ENCODE results near the gene B4GALT5. TPM values are rescaled to one million over a fixed set of nuclear protein-coding genes. Genes with fewer than 3 reads are reported as not detected.

B4GALT5 gene
- total RNA-seq, 1 experiment from 2014 or later: 3.7 TPM

DNA sequence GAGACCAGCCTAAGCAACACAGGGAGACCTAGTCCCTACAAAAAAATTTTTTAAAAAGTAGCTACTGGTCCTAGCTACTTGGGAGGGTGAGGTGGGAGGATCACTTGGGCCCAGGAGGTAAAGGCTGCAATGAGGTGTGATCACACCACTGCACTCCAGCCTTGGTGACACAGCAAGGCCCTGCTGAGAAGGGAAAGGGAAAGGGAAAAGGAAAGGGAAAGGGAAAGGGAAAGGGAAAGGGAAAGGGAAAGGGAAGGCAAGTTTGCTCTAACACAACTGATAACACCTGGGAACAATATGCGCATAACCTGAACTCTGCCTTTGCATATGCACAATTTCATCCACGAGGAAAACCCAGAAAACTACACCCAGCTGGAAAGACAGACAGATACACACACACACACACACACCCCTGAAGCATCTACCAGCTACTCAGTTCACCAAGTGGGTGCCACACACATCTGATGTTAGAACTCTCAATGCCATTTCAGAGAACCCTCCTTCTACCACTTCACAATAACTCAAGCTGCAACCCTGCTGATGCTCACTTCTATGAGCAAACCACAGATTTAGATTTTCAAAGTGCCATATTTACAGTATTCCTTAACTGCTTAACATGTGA is 19.1 kb downstream of the B4GALT5 start:
- no peak overlapping the region for H3K9ac ChIP-seq (ENCODE audit: low read length)
- H3K9me2 ChIP-seq (replicated peaks; ENCODE audit: insufficient read depth, low read length): no peaks in the 10 kb centered on the region
- H3K4me3 ChIP-seq (ENCODE audit: low read length): no peak overlapping the region
- H3K27ac ChIP-seq (ENCODE audit: low read length): no peak overlapping the region
- peaks cover 10% of the 10 kb centered on the region for H3K4me1 ChIP-seq (ENCODE audit: low read length)
- no peaks in the 10 kb centered on the region for H3K79me2 ChIP-seq (ENCODE audit: low read length)
- H2AFZ ChIP-seq (ENCODE audit: low read length): no peak overlapping the region
- H3K27me3 ChIP-seq (ENCODE audit: low read length): no peaks in the 10 kb centered on the region
- H3K9me3 ChIP-seq (ENCODE audit: low read length): no peaks in the 10 kb centered on the region
- peaks cover 30% of the 10 kb centered on the region for H4K20me1 ChIP-seq (ENCODE audit: insufficient read depth, low read depth, low read length)
- no peak overlapping the region for H3K4me2 ChIP-seq (ENCODE audit: low read depth, low read length, poor library complexity, severe bottlenecking)
- no peaks in the 10 kb centered on the region for H3K36me3 ChIP-seq (ENCODE audit: insufficient read depth, low read length)
- peak; percentile 34 for DNase-seq

DNA sequence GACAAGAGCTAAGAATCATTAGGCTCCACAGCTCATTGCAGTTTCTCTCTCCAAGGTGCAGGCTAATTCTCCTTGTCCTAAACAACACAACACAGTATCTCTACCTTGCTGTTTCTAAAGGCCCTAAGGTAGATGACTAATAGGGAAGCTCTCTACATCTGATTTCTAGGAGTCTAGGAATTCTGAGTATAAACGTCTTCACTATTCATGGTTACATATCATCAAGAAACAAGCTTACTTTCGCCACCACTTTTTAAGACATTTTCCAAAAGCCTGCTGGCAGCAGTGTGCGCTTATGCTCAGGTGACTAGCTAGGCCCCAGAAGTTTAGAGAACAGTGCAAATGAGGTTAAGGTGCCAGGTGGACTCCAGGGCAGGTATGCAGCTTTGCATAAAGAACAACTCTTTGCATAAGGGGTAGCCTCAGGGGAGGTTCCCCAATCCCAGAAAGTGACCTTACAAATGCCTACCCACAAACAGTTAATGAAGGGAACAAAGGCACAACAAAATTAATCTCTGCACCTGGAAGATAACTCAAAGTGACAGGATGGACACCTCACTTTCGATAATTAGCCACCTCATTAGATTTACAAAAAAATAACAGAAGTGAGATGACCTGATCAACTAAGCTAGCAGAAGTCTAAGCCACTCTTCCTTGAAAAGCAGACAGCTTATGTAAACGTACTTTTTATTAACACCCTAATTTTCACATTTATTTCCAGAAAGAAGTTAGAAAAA is 20.1 kb downstream of the B4GALT5 start:
- H3K9ac ChIP-seq (ENCODE audit: low read length): no peak overlapping the region

DNA sequence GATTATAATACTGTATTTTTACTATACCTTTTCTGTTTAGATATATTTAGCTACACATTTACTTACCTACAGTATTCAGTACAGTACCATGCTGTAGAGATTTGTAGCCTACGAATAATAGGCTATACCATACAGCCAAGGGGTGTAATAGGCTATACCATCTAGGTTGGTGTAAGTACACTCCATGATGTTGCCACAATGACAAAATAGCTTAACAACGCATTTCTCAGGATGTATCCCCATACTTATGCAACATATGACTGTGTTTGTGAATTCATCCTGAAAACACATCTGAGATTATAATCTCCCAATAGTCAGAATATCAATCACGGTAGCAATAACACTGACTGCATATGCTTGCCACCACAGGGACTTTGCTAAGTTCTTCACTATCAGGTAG is 20.7 kb downstream of the B4GALT5 start:
- H3K9ac ChIP-seq (ENCODE audit: low read length): no peak overlapping the region
- DNase-seq: no peak
- H3K4me1 ChIP-seq (ENCODE audit: low read length): peaks cover 14% of the 10 kb centered on the region
- H3K9me2 ChIP-seq (replicated peaks; ENCODE audit: insufficient read depth, low read length): no peaks in the 10 kb centered on the region
- H3K27me3 ChIP-seq (ENCODE audit: low read length): no peaks in the 10 kb centered on the region
- H3K9me3 ChIP-seq (ENCODE audit: low read length): no peaks in the 10 kb centered on the region
- H3K27ac ChIP-seq (ENCODE audit: low read length): no peak overlapping the region
- no peak overlapping the region for H3K4me3 ChIP-seq (ENCODE audit: low read length)
- no peak overlapping the region for H3K4me2 ChIP-seq (ENCODE audit: low read depth, low read length, poor library complexity, severe bottlenecking)
- no peak overlapping the region for H2AFZ ChIP-seq (ENCODE audit: low read length)
- H4K20me1 ChIP-seq (ENCODE audit: insufficient read depth, low read depth, low read length): peaks cover 38% of the 10 kb centered on the region
- no peaks in the 10 kb centered on the region for H3K79me2 ChIP-seq (ENCODE audit: low read length)
- H3K36me3 ChIP-seq (ENCODE audit: insufficient read depth, low read length): no peaks in the 10 kb centered on the region

More for the DNA sequence above, 20.1 kb downstream of the B4GALT5 start:
- H3K9me3 ChIP-seq (ENCODE audit: low read length): no peaks in the 10 kb centered on the region
- H2AFZ ChIP-seq (ENCODE audit: low read length): no peak overlapping the region
- peaks cover 10% of the 10 kb centered on the region for H3K4me1 ChIP-seq (ENCODE audit: low read length)
- peaks cover 37% of the 10 kb centered on the region for H4K20me1 ChIP-seq (ENCODE audit: insufficient read depth, low read depth, low read length)
- peak; percentile 42 for DNase-seq
- H3K9me2 ChIP-seq (replicated peaks; ENCODE audit: insufficient read depth, low read length): no peaks in the 10 kb centered on the region
- H3K27me3 ChIP-seq (ENCODE audit: low read length): no peaks in the 10 kb centered on the region
- no peak overlapping the region for H3K27ac ChIP-seq (ENCODE audit: low read length)
- no peaks in the 10 kb centered on the region for H3K36me3 ChIP-seq (ENCODE audit: insufficient read depth, low read length)
- H3K4me3 ChIP-seq (ENCODE audit: low read length): no peak overlapping the region
- no peaks in the 10 kb centered on the region for H3K79me2 ChIP-seq (ENCODE audit: low read length)
- no peak overlapping the region for H3K4me2 ChIP-seq (ENCODE audit: low read depth, low read length, poor library complexity, severe bottlenecking)

DNA sequence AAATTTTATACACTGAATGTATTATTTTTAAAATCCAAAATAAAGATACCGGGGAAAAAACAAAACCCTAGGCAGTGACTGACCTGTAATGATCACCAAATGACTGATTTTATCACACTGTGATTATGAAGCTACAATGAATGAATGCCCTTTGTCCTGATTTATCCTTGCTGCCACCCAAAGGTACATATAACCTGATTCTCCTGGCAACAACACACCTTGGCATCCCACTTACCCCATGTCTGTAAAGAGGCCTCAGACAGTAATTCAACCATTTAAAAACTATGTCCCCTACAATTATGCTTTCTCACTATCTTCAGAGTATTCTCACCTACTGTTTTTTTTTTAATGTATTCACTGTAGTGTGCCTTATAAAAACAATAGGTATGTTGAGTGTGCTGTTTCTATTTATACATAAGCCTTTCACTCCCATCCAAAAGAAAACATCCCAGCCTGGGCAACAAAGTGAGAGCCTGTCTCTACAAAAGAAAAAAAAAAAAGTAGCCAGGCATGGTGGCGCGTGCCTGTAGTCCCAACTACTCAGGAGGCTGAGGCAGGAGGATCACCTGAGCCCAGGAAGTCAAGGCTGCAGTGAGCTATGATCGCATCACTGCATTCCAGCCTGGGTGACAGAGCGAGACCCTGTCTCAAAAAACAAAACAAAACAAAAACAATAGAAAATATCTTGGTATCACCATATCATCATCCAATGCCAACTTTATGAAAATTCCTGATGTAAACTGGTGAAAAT is 21.7 kb downstream of the B4GALT5 start:
- Histone ChIP-seq H3K79me2 (ENCODE audit: low read length) (no peaks in the 10 kb centered on the region), H3K9me2 (replicated peaks; ENCODE audit: insufficient read depth, low read length) (no peaks in the 10 kb centered on the region), H3K27me3 (ENCODE audit: low read length) (no peaks in the 10 kb centered on the region), H3K9ac (ENCODE audit: low read length) (no peak overlapping the region), H3K4me2 (ENCODE audit: low read depth, low read length, poor library complexity, severe bottlenecking) (no peak overlapping the region), H3K4me3 (ENCODE audit: low read length) (no peak overlapping the region), H3K4me1 (ENCODE audit: low read length) (peaks cover 18% of the 10 kb centered on the region), H3K9me3 (ENCODE audit: low read length) (no peaks in the 10 kb centered on the region), H4K20me1 (ENCODE audit: insufficient read depth, low read depth, low read length) (peaks cover 40% of the 10 kb centered on the region), H3K36me3 (ENCODE audit: insufficient read depth, low read length) (no peaks in the 10 kb centered on the region), H2AFZ (ENCODE audit: low read length) (no peak overlapping the region), H3K27ac (ENCODE audit: low read length) (no peak overlapping the region)
- peak; percentile 33 for DNase-seq

DNA sequence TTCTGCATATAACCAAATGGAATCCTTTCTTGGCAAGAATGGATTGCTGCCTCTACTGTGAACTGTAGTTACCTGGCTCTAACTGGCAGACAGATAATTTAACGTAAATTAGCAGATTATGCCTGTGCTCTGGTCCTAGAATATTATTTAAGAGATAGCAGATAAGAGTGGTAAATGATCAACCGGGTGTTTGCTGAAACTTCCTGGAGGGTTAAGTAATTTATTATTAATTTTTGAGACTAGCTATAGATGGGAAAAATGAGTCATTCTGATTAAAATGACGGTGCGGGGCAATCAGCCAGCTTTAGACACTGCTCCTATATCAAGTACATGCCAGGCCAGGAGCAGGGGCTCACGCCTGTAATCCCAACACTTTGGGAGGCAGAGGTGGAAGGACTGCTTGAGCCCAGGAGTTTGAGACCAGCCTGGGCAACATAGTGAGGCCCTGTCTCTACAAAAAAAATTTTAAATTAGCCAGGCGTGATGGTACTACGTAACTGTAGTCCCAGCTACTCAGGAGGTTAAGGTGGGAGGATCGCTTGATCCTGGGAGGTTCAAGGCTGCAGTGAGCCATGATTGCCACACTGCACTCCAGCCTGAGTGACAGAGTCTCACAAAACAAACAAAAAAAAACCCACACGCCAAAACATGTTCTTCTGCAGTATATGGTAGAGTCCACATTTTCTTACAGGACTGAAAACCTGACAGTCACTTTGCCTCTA is 22.6 kb downstream of the B4GALT5 start:
- Histone ChIP-seq H3K4me1 (ENCODE audit: low read length) (peaks cover 18% of the 10 kb centered on the region), H3K9ac (ENCODE audit: low read length) (no peak overlapping the region), H3K4me3 (ENCODE audit: low read length) (no peak overlapping the region), H3K27ac (ENCODE audit: low read length) (no peak overlapping the region), H2AFZ (ENCODE audit: low read length) (no peak overlapping the region), H3K79me2 (ENCODE audit: low read length) (no peaks in the 10 kb centered on the region), H3K27me3 (ENCODE audit: low read length) (no peaks in the 10 kb centered on the region), H4K20me1 (ENCODE audit: insufficient read depth, low read depth, low read length) (peaks cover 46% of the 10 kb centered on the region), H3K9me3 (ENCODE audit: low read length) (no peaks in the 10 kb centered on the region), H3K9me2 (replicated peaks; ENCODE audit: insufficient read depth, low read length) (no peaks in the 10 kb centered on the region), H3K4me2 (ENCODE audit: low read depth, low read length, poor library complexity, severe bottlenecking) (no peak overlapping the region), H3K36me3 (ENCODE audit: insufficient read depth, low read length) (no peaks in the 10 kb centered on the region)
- peak; percentile 38 for DNase-seq

DNA sequence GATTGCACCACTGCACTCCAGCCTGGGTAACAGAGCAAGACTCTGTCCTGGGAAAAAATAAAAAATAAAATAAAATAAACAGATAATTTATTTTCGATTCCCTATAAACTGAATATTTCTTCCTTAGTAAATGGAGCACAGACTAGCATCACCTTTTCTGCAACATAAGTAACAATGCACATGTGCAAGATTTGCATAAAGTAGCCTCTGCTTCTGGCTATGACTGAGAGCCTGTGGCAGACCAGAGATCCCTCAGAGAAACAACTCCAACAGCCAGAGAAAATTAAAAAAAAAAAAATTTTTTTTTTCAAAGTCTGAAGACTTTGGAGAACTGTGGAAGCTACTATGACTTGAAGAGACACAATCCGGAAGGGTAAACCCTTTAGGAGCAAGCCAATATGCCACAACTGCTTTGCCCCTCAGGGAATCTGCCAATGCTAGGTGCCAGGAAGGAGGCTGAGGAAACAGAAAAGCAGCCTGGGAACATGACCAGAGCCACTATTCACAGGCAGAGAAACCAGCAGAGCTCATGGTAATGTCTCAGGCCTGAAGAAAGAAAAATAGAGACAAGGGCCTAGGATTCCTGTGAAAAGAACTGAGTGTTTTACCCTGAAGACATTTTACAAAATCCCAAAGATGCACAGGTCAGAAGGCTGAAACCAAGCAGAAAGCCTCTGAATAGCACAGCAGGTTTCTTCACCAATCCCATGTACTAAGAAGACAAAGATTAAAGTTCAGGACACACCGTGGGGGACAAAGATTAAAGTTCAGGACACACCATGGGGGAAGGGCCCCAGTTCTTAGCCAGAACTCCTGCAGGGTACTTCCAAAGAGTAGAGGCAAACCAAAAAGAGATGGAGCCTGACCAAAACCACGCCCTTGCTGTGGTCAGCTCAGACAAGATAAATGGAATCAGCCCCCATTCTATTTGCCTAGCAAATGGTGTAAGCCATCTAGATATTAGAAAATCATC is 25.8 kb downstream of the B4GALT5 start:
- H3K4me2 ChIP-seq (ENCODE audit: low read depth, low read length, poor library complexity, severe bottlenecking): no peak overlapping the region
- H3K36me3 ChIP-seq (ENCODE audit: insufficient read depth, low read length): no peaks in the 10 kb centered on the region
- no peak overlapping the region for H3K27ac ChIP-seq (ENCODE audit: low read length)
- peaks cover 8% of the 10 kb centered on the region for H3K4me1 ChIP-seq (ENCODE audit: low read length)
- H3K79me2 ChIP-seq (ENCODE audit: low read length): no peaks in the 10 kb centered on the region
- no peaks in the 10 kb centered on the region for H3K27me3 ChIP-seq (ENCODE audit: low read length)
- peaks cover 24% of the 10 kb centered on the region; the same call in 1 of the 2 replicates for H4K20me1 ChIP-seq (ENCODE audit: insufficient read depth, low read depth, low read length)
- DNase-seq: no peak
- H3K9me3 ChIP-seq (ENCODE audit: low read length): no peaks in the 10 kb centered on the region
- H3K4me3 ChIP-seq (ENCODE audit: low read length): no peak overlapping the region
- H3K9me2 ChIP-seq (replicated peaks; ENCODE audit: insufficient read depth, low read length): no peaks in the 10 kb centered on the region
- H2AFZ ChIP-seq (ENCODE audit: low read length): no peak overlapping the region
- H3K9ac ChIP-seq (ENCODE audit: low read length): no peak overlapping the region

DNA sequence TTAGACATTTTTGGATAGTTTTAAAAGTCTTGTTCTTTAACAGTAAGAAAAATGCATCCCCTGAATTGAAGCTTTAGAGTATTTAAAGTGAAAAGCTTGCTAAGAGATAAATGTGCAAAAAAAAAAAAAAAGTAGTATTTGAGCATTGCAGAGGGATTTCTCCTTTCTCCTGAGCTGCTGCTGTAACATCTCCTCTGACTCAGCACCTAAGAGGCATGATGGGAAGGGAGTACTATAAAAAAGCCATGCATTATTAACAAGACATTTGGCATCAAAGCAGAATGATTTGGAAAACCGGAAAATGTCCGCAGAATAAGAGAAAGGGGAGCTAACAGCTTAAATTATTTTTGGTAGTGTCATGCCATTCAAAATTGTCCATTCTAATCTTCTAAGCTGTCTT is 27.9 kb downstream of the B4GALT5 start:
- no peaks in the 10 kb centered on the region for H3K9me2 ChIP-seq (replicated peaks; ENCODE audit: insufficient read depth, low read length)
- H3K27me3 ChIP-seq (ENCODE audit: low read length): no peaks in the 10 kb centered on the region
- DNase-seq: no peak
- no peak overlapping the region for H3K4me2 ChIP-seq (ENCODE audit: low read depth, low read length, poor library complexity, severe bottlenecking)
- H3K36me3 ChIP-seq (ENCODE audit: insufficient read depth, low read length): no peaks in the 10 kb centered on the region
- H4K20me1 ChIP-seq (ENCODE audit: insufficient read depth, low read depth, low read length): peaks cover 18% of the 10 kb centered on the region; the same call in 1 of the 2 replicates
- H3K4me1 ChIP-seq (ENCODE audit: low read length): peaks cover 8% of the 10 kb centered on the region
- no peaks in the 10 kb centered on the region for H3K79me2 ChIP-seq (ENCODE audit: low read length)
- H3K9ac ChIP-seq (ENCODE audit: low read length): no peak overlapping the region
- H3K4me3 ChIP-seq (ENCODE audit: low read length): no peak overlapping the region
- H3K9me3 ChIP-seq (ENCODE audit: low read length): no peaks in the 10 kb centered on the region
- H2AFZ ChIP-seq (ENCODE audit: low read length): no peak overlapping the region
- H3K27ac ChIP-seq (ENCODE audit: low read length): no peak overlapping the region
